Upper lobe of left lung (tissue), 6 donors: ENCODE measurements around the gene OSCP1. TPM values are rescaled to one million over a fixed set of nuclear protein-coding genes. Genes with fewer than 3 reads are reported as not detected.
A peak's percentile ranks its signal among the peaks of the same experiment; 100 is the strongest.

Experiments
- ATAC-seq, 2 donors: fragments of 200-7000 bp; cut with Tn5 transposase; one replicate each; pipeline ENCODE4 v1.9.1; 2022; ENCODE audit warnings: mild to moderate bottlenecking in 2 of 2, moderate library complexity in 2 of 2; ENCODE audit not compliant: low FRiP score in 2 of 2
- DNase-seq, 2 donors: peaks; one replicate each; pipeline ENCODE4 v3.0.0-alpha.2; 2019 to 2020
- H3K27ac ChIP-seq, 4 donors: fragments of 200-600 bp; sonication (generic); one replicate each; pipeline ENCODE4 v1.5.1; 2016 to 2019
- H3K27me3 ChIP-seq, 4 donors: fragments of 200-600 bp; sonication (generic); one replicate each; pipeline ENCODE4 v1.5.1; 2017 to 2019
- H3K36me3 ChIP-seq, 4 donors: fragments of 200-600 bp; sonication (generic); one replicate each; pipeline ENCODE4 v1.5.1; 2016 to 2019
- H3K4me1 ChIP-seq, 4 donors: fragments of 200-600 bp; sonication (generic); one replicate each; pipeline ENCODE4 v1.5.1; 2018 to 2019
- H3K4me3 ChIP-seq, 4 donors: fragments of 200-600 bp; sonication (generic); one replicate each; pipeline ENCODE4 v1.5.1; 2017 to 2019; ENCODE audit warnings: mild to moderate bottlenecking in 2 of 4, moderate library complexity in 1 of 4
- H3K9me3 ChIP-seq, 4 donors: fragments of 200-600 bp; sonication (generic); one replicate each; pipeline ENCODE4 v1.5.1; 2018 to 2019
- CTCF ChIP-seq, 6 experiments: fragments of 450-650 bp in 4 of 6; fragments of 200-600 bp in 2 of 6; sonication (generic) in 2 of 6; IDR thresholded peaks; one replicate each; pipeline ENCODE4 v1.5.1; 2016 to 2019; ENCODE audit warnings: antibody characterized with exemption in 6 of 6
- EP300 ChIP-seq, 4 donors: sonication (generic); formaldehyde crosslinking; IDR thresholded peaks; one replicate each; pipeline ENCODE4 v1.5.1; 2017; ENCODE audit warnings: antibody characterized with exemption in 4 of 4, control low read depth in 2 of 4
- POLR2A ChIP-seq, 4 donors: fragments of 450-650 bp; IDR thresholded peaks; one replicate each; pipeline ENCODE4 v1.5.1; 2016 to 2017; ENCODE audit warnings: antibody characterized with exemption in 4 of 4, mild to moderate bottlenecking in 2 of 4
- POLR2AphosphoS5 ChIP-seq, 2 donors: sonication (generic); formaldehyde crosslinking; IDR thresholded peaks; one replicate each; pipeline ENCODE4 v1.5.1; 2017; ENCODE audit warnings: antibody characterized with exemption in 2 of 2
- WGBS, 2 donors: methylation state at CpG; one replicate each; pipeline ENCODE4 v1.1.5; 2017 to 2018; 5-methylcytosine and 5-hydroxymethylcytosine counted together
- total RNA-seq, 6 donors: library from RNA; depleted of rRNA in 4 of 6; stranded (reverse); fragments of >200 nt in 4 of 6; gene quantifications; one replicate each; pipeline versions ENCODE4 v1.1.0 to v1.2.1, GENCODE V29; 2016 to 2021
- donor health status: DM: no; HTN: no; CAD: no; lungs with moderate emphysema.
- donor health status: DM: no; HTN: yes; CAD: no; lungs with severe emphysema.

Gene OSCP1
- total RNA-seq, 6 donors from 2014 or later: 11.8 to 28.2 (median 13.6) TPM

- Histone ChIP-seq H3K4me3 (peak within 1 kb of the TSS; percentile 64 to 99 (median 93)), H3K36me3 (peaks cover 4 to 46% (median 27%) of the 10 kb centered on the region in 4 donors), H3K4me1 (peaks cover 21 to 40% (median 24%) of the 10 kb centered on the region in 4 donors), H3K27me3 (no peaks in the 10 kb centered on the region), H3K9me3 (no peaks in the 10 kb centered on the region), H3K27ac (peak within 1 kb of the TSS; percentile 92 to 95 (median 94))
- peak; percentile 96 to 98 for ATAC-seq
- WGBS, 2 donors: 0 to 1% methylated on average over 42 to 54 of the region's 65 CpGs
- DNase-seq: peak; percentile 95 to 99
- TF ChIP-seq CTCF (IDR thresholded peaks at IDR 0.05) (no peak), POLR2A (IDR thresholded peaks at IDR 0.05) (peak; percentile 37 to 88 (median 77)), POLR2AphosphoS5 (IDR thresholded peaks at IDR 0.05) (peak; percentile 92 to 95), EP300 (IDR thresholded peaks at IDR 0.05) (peak in 1 of 4 donors; percentile 79)
Measured at GRCh38 chr1:36463803-36464604, 13.8 kb upstream of the OSCP1 start, which contains the start of gene MRPS15. MRPS15 (minus strand) TSS chr1:36464384; CDS start chr1:36464275, 109 bp downstream.

GRCh38 chr1:36463463-36463802, 13.2 kb upstream of the OSCP1 start:
- no peak for TF ChIP-seq POLR2AphosphoS5 (IDR thresholded peaks at IDR 0.05)
- no peak for TF ChIP-seq POLR2A (IDR thresholded peaks at IDR 0.05)
- TF ChIP-seq CTCF (IDR thresholded peaks at IDR 0.05): no peak
- TF ChIP-seq EP300 (IDR thresholded peaks at IDR 0.05): no peak
- Histone ChIP-seq H3K36me3 (peaks cover 4 to 47% (median 28%) of the 10 kb centered on the region in 4 donors), H3K9me3 (no peaks in the 10 kb centered on the region), H3K4me3 (peak overlapping the region; percentile 64 to 99 (median 93)), H3K27ac (peak overlapping the region; percentile 92 to 95 (median 94)), H3K27me3 (no peaks in the 10 kb centered on the region), H3K4me1 (peaks cover 24 to 43% (median 28%) of the 10 kb centered on the region in 4 donors)
- WGBS, 2 donors: 20 to 28% methylated on average over 6 of the region's 6 CpGs
- no peak for ATAC-seq
- DNase-seq: no peak

- TF ChIP-seq POLR2AphosphoS5 (IDR thresholded peaks at IDR 0.05) (no peak), POLR2A (IDR thresholded peaks at IDR 0.05) (no peak), CTCF (IDR thresholded peaks at IDR 0.05) (no peak), EP300 (IDR thresholded peaks at IDR 0.05) (no peak)
- Histone ChIP-seq H3K27ac (peak overlapping the region in 2 of 4 donors; percentile 54 to 73), H3K36me3 (peaks cover 4 to 77% (median 51%) of the 10 kb centered on the region in 4 donors), H3K27me3 (no peaks in the 10 kb centered on the region), H3K4me3 (no peak overlapping the region), H3K4me1 (peaks cover 26 to 40% (median 31%) of the 10 kb centered on the region in 4 donors), H3K9me3 (no peaks in the 10 kb centered on the region)
- ATAC-seq (no peak), DNase-seq (no peak)
- WGBS, 2 donors: 68 to 77% methylated on average over 3 of the region's 3 CpGs
Measured at GRCh38 chr1:36458910-36459309, 8.7 kb upstream of the OSCP1 start.

- H3K36me3 ChIP-seq: peaks cover 4 to 77% (median 51%) of the 10 kb centered on the region in 4 donors
- H3K4me3 ChIP-seq: no peak overlapping the region
- 31 to 38% methylated on average over 5 of the region's 5 CpGs for WGBS, 2 donors
- no peaks in the 10 kb centered on the region for H3K9me3 ChIP-seq
- ATAC-seq (peak in 1 of 2 donors; percentile 44), DNase-seq (peak in 1 of 2 donors; percentile 58)
- H3K4me1 ChIP-seq: peaks cover 17 to 29% (median 22%) of the 10 kb centered on the region in 4 donors
- peak overlapping the region in 2 of 4 donors; percentile 54 to 73 for H3K27ac ChIP-seq
- TF ChIP-seq EP300 (IDR thresholded peaks at IDR 0.05): no peak
- no peaks in the 10 kb centered on the region for H3K27me3 ChIP-seq
Measured at GRCh38 chr1:36457691-36458090, 7.4 kb upstream of the OSCP1 start.

GRCh38 chr1:36456391-36456928, 6.2 kb upstream of the OSCP1 start:
- peaks cover 16 to 22% (median 18%) of the 10 kb centered on the region in 4 donors for H3K4me1 ChIP-seq
- no peaks in the 10 kb centered on the region for H3K9me3 ChIP-seq
- ATAC-seq (no peak), DNase-seq (no peak)
- H3K27me3 ChIP-seq: no peaks in the 10 kb centered on the region
- peaks cover 4 to 66% (median 48%) of the 10 kb centered on the region in 4 donors for H3K36me3 ChIP-seq
- TF ChIP-seq CTCF (IDR thresholded peaks at IDR 0.05): no peak
- TF ChIP-seq POLR2AphosphoS5 (IDR thresholded peaks at IDR 0.05): no peak
- TF ChIP-seq POLR2A (IDR thresholded peaks at IDR 0.05): no peak
- no peak for TF ChIP-seq EP300 (IDR thresholded peaks at IDR 0.05)
- H3K27ac ChIP-seq: no peak overlapping the region
- no peak overlapping the region for H3K4me3 ChIP-seq
